HL-60 (cell line): ENCODE data around the gene ANKRD39.
"Not testable (repeated sequence)": the region's sequence is repeated elsewhere in the genome, so short reads cannot be mapped to it uniquely, and the experiment has no call there.

ENCODE experiments used
- DNase-seq, 2 experiments: peaks; one replicate each; pipeline ENCODE4 v3.0.0-alpha.2; 2010 to 2020; ENCODE audit warnings: low read depth in 1 of 2, low spot score in 1 of 2
- H3K27ac ChIP-seq: fragments of 250-450 bp; sonication (Bioruptor Pico); replicated peaks from 2 replicates; pipeline ENCODE4 v1.5.1; 2020; ENCODE audit warnings: mild to moderate bottlenecking, moderate library complexity
- H3K27me3 ChIP-seq: fragments of 250-450 bp; sonication (Bioruptor Pico); 2 replicates; pipeline ENCODE4 v1.5.1; 2021; ENCODE audit warnings: mild to moderate bottlenecking, moderate library complexity; ENCODE audit not compliant: insufficient read depth, poor library complexity, severe bottlenecking
- H3K4me3 ChIP-seq: replicated peaks from 2 replicates; pipeline ENCODE4 v1.5.1; 2011; ENCODE audit warnings: mild to moderate bottlenecking, control low read depth, low read length; ENCODE audit not compliant: insufficient read depth
- GABPA ChIP-seq: IDR thresholded peaks from 2 replicates; pipeline ENCODE4 v1.6.1; 2012; ENCODE audit warnings: low read depth
- POLR2AphosphoS5 ChIP-seq: IDR thresholded peaks from 2 replicates; pipeline ENCODE4 v1.6.1; 2012; ENCODE audit warnings: low read depth
- SPI1 ChIP-seq: IDR thresholded peaks from 2 replicates; pipeline ENCODE4 v1.6.1; 2012; ENCODE audit warnings: low read depth, mild to moderate bottlenecking, borderline replicate concordance
- TF ChIP-seq, protein P1 (sequence below): IDR thresholded peaks from 2 replicates; pipeline ENCODE4 v1.6.1; 2012; ENCODE audit warnings: low read depth; ENCODE audit not compliant: insufficient replicate concordance
- TF ChIP-seq, protein P2 (sequence below): IDR thresholded peaks from one replicate; pipeline ENCODE4 v1.5.1; 2011; ENCODE audit warnings: low read length, control low read depth, inconsistent platforms; ENCODE audit not compliant: insufficient read depth

Gene ANKRD39

DNA sequence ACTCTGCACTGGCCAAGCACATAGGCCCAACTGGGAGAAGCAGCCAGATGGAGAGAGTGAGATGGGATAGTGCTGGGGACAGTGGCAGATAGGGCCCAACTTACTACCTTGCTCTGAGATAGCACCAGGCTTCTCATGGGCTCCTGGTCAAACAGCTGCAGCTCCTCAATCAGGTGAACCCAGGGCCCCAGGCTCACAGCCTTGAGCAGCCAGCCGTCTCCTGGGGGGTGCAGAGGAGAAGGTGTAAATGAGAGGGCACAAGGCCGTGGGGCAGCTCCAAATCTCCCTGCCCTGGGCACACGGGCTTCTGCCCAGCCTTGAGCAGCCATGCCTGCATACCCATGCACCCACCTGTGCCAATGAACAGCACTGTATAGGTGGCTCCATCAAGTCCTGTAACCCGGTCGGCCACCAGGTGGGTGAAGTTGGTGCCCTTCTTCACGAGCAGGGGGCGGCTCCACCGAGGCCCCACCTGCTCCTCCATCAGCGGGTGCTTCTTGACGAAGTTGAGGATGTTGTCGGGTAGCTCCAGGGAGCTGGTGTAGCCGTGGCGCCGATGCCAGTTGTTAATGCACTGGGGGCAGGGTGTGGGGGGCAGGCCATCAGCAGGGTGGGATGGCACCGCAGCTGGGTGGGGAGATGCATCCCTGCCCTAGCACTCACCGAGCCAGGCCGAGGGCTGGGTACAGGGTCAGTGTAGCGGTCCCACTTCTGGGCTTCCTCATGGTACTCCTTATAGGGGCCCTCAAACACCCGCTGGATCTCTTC, 5.9 kb upstream of the ANKRD39 start:
- H3K27ac ChIP-seq = no peak overlapping the region
- H3K4me3 ChIP-seq = no peak overlapping the region
- no peak for DNase-seq
- TF ChIP-seq, protein P1, sequence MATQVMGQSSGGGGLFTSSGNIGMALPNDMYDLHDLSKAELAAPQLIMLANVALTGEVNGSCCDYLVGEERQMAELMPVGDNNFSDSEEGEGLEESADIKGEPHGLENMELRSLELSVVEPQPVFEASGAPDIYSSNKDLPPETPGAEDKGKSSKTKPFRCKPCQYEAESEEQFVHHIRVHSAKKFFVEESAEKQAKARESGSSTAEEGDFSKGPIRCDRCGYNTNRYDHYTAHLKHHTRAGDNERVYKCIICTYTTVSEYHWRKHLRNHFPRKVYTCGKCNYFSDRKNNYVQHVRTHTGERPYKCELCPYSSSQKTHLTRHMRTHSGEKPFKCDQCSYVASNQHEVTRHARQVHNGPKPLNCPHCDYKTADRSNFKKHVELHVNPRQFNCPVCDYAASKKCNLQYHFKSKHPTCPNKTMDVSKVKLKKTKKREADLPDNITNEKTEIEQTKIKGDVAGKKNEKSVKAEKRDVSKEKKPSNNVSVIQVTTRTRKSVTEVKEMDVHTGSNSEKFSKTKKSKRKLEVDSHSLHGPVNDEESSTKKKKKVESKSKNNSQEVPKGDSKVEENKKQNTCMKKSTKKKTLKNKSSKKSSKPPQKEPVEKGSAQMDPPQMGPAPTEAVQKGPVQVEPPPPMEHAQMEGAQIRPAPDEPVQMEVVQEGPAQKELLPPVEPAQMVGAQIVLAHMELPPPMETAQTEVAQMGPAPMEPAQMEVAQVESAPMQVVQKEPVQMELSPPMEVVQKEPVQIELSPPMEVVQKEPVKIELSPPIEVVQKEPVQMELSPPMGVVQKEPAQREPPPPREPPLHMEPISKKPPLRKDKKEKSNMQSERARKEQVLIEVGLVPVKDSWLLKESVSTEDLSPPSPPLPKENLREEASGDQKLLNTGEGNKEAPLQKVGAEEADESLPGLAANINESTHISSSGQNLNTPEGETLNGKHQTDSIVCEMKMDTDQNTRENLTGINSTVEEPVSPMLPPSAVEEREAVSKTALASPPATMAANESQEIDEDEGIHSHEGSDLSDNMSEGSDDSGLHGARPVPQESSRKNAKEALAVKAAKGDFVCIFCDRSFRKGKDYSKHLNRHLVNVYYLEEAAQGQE = no peak
- TF ChIP-seq GABPA = no peak
- no peak for TF ChIP-seq POLR2AphosphoS5
- no peak for TF ChIP-seq SPI1
- TF ChIP-seq, protein P2, sequence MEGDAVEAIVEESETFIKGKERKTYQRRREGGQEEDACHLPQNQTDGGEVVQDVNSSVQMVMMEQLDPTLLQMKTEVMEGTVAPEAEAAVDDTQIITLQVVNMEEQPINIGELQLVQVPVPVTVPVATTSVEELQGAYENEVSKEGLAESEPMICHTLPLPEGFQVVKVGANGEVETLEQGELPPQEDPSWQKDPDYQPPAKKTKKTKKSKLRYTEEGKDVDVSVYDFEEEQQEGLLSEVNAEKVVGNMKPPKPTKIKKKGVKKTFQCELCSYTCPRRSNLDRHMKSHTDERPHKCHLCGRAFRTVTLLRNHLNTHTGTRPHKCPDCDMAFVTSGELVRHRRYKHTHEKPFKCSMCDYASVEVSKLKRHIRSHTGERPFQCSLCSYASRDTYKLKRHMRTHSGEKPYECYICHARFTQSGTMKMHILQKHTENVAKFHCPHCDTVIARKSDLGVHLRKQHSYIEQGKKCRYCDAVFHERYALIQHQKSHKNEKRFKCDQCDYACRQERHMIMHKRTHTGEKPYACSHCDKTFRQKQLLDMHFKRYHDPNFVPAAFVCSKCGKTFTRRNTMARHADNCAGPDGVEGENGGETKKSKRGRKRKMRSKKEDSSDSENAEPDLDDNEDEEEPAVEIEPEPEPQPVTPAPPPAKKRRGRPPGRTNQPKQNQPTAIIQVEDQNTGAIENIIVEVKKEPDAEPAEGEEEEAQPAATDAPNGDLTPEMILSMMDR = no peak
- no peaks in the 10 kb centered on the region for H3K27me3 ChIP-seq

- DNase-seq, H3K27me3 ChIP-seq, H3K4me3 ChIP-seq, H3K27ac ChIP-seq: not testable (repeated sequence)
Observed at GRCh38 chr2:96863056-96863455, 5.2 kb upstream of the ANKRD39 start.

GRCh38 chr2:96861074-96861473, 3.3 kb upstream of the ANKRD39 start:
- no peak for DNase-seq
- H3K4me3 ChIP-seq = no peak overlapping the region
- H3K27ac ChIP-seq = no peak overlapping the region
- TF ChIP-seq, protein P1 = no peak
- TF ChIP-seq POLR2AphosphoS5 = no peak
- TF ChIP-seq, protein P2 = no peak
- no peak for TF ChIP-seq GABPA
- TF ChIP-seq SPI1 = no peak
- H3K27me3 ChIP-seq = no peaks in the 10 kb centered on the region

- no peak overlapping the region for H3K27ac ChIP-seq
- no peak for DNase-seq
- H3K4me3 ChIP-seq = no peak overlapping the region
- no peaks in the 10 kb centered on the region for H3K27me3 ChIP-seq
- TF ChIP-seq, protein P2 = no peak
- TF ChIP-seq, protein P1 = no peak
Observed at GRCh38 chr2:96860065-96861029, 2.5 kb upstream of the ANKRD39 start.
